CD14-positive monocyte (primary cell): ENCODE data around the gene CLPX. TPM values are rescaled to one million over a fixed set of nuclear protein-coding genes. Genes with fewer than 3 reads are reported as not detected.
A peak's percentile ranks its signal among the peaks of the same experiment; 100 is the strongest.

Experiments
- DNase-seq, 3 donors: peaks; one replicate each; pipeline ENCODE4 v3.0.0-alpha.2; 2011 to 2022
- H2AFZ ChIP-seq: 2 replicates; pipeline ENCODE4 v1.6.0; 2012; ENCODE audit warnings: mild to moderate bottlenecking, low read depth, low read length, inconsistent platforms; ENCODE audit not compliant: insufficient read depth, poor library complexity, severe bottlenecking
- H3K27ac ChIP-seq, 2 donors: 1 replicate in 1 of 2; 2 replicates in 1 of 2; pipeline ENCODE4 v1.5.1; 2012 to 2013; ENCODE audit warnings: low read length in 2 of 2, control low read depth in 1 of 2, inconsistent platforms in 1 of 2, low read depth in 1 of 2, mild to moderate bottlenecking in 1 of 2
- H3K27me3 ChIP-seq, 2 donors: one replicate each; pipeline versions ENCODE4 v1.6.0 to v1.6.1; 2011 to 2013; ENCODE audit warnings: low read length in 2 of 2; ENCODE audit not compliant: control insufficient read depth in 2 of 2, insufficient read depth in 2 of 2
- H3K36me3 ChIP-seq, 2 donors: replicated peaks in 1 of 2; 1 replicate in 1 of 2; 2 replicates in 1 of 2; pipeline versions ENCODE4 v1.5.1 to v1.6.1; 2012 to 2013; ENCODE audit warnings: low read length in 2 of 2, control low read depth in 1 of 2, inconsistent platforms in 1 of 2, mild to moderate bottlenecking in 1 of 2; ENCODE audit not compliant: insufficient read depth in 2 of 2, control insufficient read depth in 1 of 2
- H3K4me1 ChIP-seq, 2 donors: 1 replicate in 1 of 2; 2 replicates in 1 of 2; pipeline versions ENCODE4 v1.5.1 to v1.6.1; 2012 to 2013; ENCODE audit warnings: low read length in 2 of 2, control low read depth in 1 of 2, inconsistent platforms in 1 of 2, mild to moderate bottlenecking in 1 of 2, moderate library complexity in 1 of 2; ENCODE audit not compliant: insufficient read depth in 2 of 2, control insufficient read depth in 1 of 2
- H3K4me2 ChIP-seq: replicated peaks from 2 replicates; pipeline ENCODE3; 2012; ENCODE audit warnings: low read length, moderate library complexity, mild to moderate bottlenecking; ENCODE audit not compliant: poor library complexity, severe bottlenecking; ENCODE audit errors: extremely low read depth
- H3K4me3 ChIP-seq, 3 experiments: fragments of 200-600 bp in 1 of 3; sonication (generic) in 1 of 3; replicated peaks in 1 of 3; 1 replicate in 2 of 3; 2 replicates in 1 of 3; pipeline ENCODE4 v1.5.1; 2011 to 2013; ENCODE audit warnings: low read length in 3 of 3, mild to moderate bottlenecking in 3 of 3, control low read depth in 2 of 3, low read depth in 2 of 3, inconsistent platforms in 1 of 3, moderate library complexity in 1 of 3
- H3K79me2 ChIP-seq: 2 replicates; pipeline ENCODE4 v1.6.0; 2012; ENCODE audit warnings: mild to moderate bottlenecking, control low read depth, inconsistent platforms, low read length, moderate library complexity; ENCODE audit not compliant: insufficient read depth
- H3K9ac ChIP-seq: 2 replicates; pipeline ENCODE4 v1.6.0; 2017; ENCODE audit warnings: low read length, mild to moderate bottlenecking; ENCODE audit not compliant: insufficient read depth, poor library complexity, severe bottlenecking
- H3K9me3 ChIP-seq, 2 donors: replicated peaks in 1 of 2; 1 replicate in 1 of 2; 2 replicates in 1 of 2; pipeline versions ENCODE4 v1.5.1 to v1.6.1; 2012 to 2013; ENCODE audit warnings: low read length in 2 of 2, control low read depth in 1 of 2; ENCODE audit not compliant: control insufficient read depth in 1 of 2, insufficient read depth in 1 of 2
- H4K20me1 ChIP-seq: 2 replicates; pipeline ENCODE4 v1.6.0; 2012; ENCODE audit warnings: mild to moderate bottlenecking, low read length, control low read depth, moderate library complexity; ENCODE audit not compliant: insufficient read depth
- H3K27ac Mint-ChIP-seq, 7 donors: one replicate each; pipeline ENCODE4 v1.8.0; 2020; ENCODE audit warnings: mild to moderate bottlenecking in 7 of 7, mixed read lengths in 7 of 7, moderate library complexity in 6 of 7, inconsistent platforms in 2 of 7
- H3K27me3 Mint-ChIP-seq, 3 donors: one replicate each; pipeline ENCODE4 v1.8.0; 2021 to 2022; ENCODE audit warnings: low read depth in 3 of 3, mild to moderate bottlenecking in 3 of 3, mixed read lengths in 3 of 3, moderate library complexity in 3 of 3, inconsistent platforms in 1 of 3
- H3K36me3 Mint-ChIP-seq, 2 donors: one replicate each; pipeline ENCODE4 v1.8.0; 2020; ENCODE audit warnings: mixed read lengths in 2 of 2, inconsistent platforms in 1 of 2, mild to moderate bottlenecking in 1 of 2
- H3K4me1 Mint-ChIP-seq: one replicate; pipeline ENCODE4 v1.8.0; 2020; ENCODE audit warnings: mild to moderate bottlenecking, mixed read lengths
- H3K4me3 Mint-ChIP-seq, 2 donors: one replicate each; pipeline ENCODE4 v1.8.0; 2020; ENCODE audit warnings: mild to moderate bottlenecking in 2 of 2, mixed read lengths in 2 of 2, moderate library complexity in 1 of 2
- H3K9me3 Mint-ChIP-seq, 7 donors: one replicate each; pipeline ENCODE4 v1.8.0; 2020 to 2022; ENCODE audit warnings: mixed read lengths in 7 of 7, mild to moderate bottlenecking in 6 of 7, moderate library complexity in 6 of 7, inconsistent platforms in 2 of 7
- WGBS: methylation state at CpG from one replicate; pipeline ENCODE4 v1.1.5; 2013; ENCODE audit warnings: missing lambda C conversion rate; ENCODE audit not compliant: insufficient coverage; 5-methylcytosine and 5-hydroxymethylcytosine counted together
- intact Hi-C, 2 donors: fragments of 100-400 bp; cut with micrococcal nuclease; formaldehyde crosslinking; loops; one replicate each; pipeline versions ENCODE4 v1.15.0 to v1.15.1; 2023
- polyA plus RNA-seq, 3 donors: library from polyadenylated mRNA; depleted of rRNA in 1 of 3; unstranded in 2 of 3; stranded (reverse) in 1 of 3; fragments of 300-500 nt in 2 of 3; fragments of >200 nt in 1 of 3; fragmentation: Illumina TruSeq in 2 of 3; gene quantifications; 1 replicate in 2 of 3; 2 replicates in 1 of 3; pipeline ENCODE4 v1.2.3, GENCODE V29; 2012 to 2021
- TF ChIP-seq, protein P1 (sequence below): fragments of 200-600 bp; IDR thresholded peaks from one replicate; pipeline ENCODE4 v1.8.0; 2022; ENCODE audit warnings: antibody characterized with exemption, mild to moderate bottlenecking

The CLPX gene
- polyA plus RNA-seq, 3 donors: 15.2 to 24.9 (median 20.0) TPM

DNA sequence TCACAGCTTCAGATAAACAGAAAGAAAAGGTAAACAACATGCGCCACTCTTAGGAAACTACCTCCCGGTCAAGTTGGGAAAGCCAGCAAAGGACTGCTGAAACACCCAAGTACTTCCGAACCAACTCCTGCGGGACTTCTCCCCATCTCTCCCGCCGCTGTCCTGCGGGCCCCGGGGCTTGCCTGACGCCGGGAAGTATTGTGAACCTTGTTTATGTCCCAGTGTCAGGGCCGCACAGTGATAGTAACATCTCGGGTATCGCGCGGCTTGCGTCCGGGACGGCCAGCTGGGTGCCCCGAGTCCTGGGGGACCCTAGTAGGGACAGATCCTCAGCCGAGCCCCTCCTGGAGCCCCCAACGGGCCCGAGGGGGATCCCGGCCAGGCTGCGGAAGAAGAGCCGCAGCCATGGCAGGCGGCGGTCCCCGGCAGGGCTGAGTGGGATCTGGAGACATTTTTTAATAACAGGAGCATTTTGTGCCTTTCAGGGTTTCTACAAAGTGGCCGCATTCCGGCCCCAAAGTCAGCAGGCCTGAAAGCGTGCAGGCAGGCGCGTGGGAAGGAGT is 756 bp downstream of the CLPX start:
- TF ChIP-seq, protein P1, sequence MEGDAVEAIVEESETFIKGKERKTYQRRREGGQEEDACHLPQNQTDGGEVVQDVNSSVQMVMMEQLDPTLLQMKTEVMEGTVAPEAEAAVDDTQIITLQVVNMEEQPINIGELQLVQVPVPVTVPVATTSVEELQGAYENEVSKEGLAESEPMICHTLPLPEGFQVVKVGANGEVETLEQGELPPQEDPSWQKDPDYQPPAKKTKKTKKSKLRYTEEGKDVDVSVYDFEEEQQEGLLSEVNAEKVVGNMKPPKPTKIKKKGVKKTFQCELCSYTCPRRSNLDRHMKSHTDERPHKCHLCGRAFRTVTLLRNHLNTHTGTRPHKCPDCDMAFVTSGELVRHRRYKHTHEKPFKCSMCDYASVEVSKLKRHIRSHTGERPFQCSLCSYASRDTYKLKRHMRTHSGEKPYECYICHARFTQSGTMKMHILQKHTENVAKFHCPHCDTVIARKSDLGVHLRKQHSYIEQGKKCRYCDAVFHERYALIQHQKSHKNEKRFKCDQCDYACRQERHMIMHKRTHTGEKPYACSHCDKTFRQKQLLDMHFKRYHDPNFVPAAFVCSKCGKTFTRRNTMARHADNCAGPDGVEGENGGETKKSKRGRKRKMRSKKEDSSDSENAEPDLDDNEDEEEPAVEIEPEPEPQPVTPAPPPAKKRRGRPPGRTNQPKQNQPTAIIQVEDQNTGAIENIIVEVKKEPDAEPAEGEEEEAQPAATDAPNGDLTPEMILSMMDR: no peak
- WGBS: under 1% methylated on average over 33 of the region's 33 CpGs
- Histone ChIP-seq H2AFZ (peak overlapping the region; percentile 87), H3K4me2 (peak overlapping the region; percentile 99), H3K4me3 (peak overlapping the region; percentile 85 to 97 (median 92)), H3K36me3 (peaks cover 7 to 9% of the 10 kb centered on the region in 2 donors), H3K79me2 (peaks cover 56% of the 10 kb centered on the region), H3K27ac (peak overlapping the region; percentile 82 to 96), H3K4me1 (peaks cover 17 to 27% of the 10 kb centered on the region in 2 donors), H4K20me1 (peaks cover 43% of the 10 kb centered on the region), H3K9ac (peak overlapping the region; percentile 94), H3K27me3 (no peaks in the 10 kb centered on the region), H3K9me3 (no peaks in the 10 kb centered on the region)
- Mint-ChIP-seq H3K4me1 (peaks cover 28% of the 10 kb centered on the region), H3K27ac (peak overlapping the region; percentile 90 to 97 (median 95)), H3K27me3 (no peaks in the 10 kb centered on the region), H3K9me3 (no peaks in the 10 kb centered on the region), H3K4me3 (peak overlapping the region; percentile 94 to 98), H3K36me3 (peaks cover 6 to 20% of the 10 kb centered on the region in 2 donors)
- DNase-seq: peak; percentile 20 to 47 (median 34)
- intact Hi-C loops: loop anchor here in 1 of 2 donors (2.0 kb wide), 1 partner anchor 112 kb away; the partner anchor contains the start of gene RNU5A-1

DNA sequence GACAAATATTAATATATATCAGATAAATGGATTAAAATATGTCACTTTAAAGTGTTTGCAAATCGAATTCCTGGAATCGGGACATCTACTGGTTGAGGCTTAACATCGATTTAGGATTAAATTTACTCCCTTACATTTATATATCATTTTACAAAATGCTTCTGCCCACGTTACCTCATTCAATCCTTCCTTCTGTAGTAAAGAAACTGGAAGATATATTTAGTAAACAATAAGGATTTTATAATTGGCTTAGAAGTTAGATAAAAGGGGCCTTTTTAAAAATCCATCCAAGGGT is 1.3 kb downstream of the CLPX start:
- H3K9me3 ChIP-seq: no peaks in the 10 kb centered on the region
- peaks cover 13 to 14% of the 10 kb centered on the region in 2 donors for H3K36me3 ChIP-seq
- H3K9me3 Mint-ChIP-seq: no peaks in the 10 kb centered on the region
- no peaks in the 10 kb centered on the region for H3K27me3 ChIP-seq
- peaks cover 47% of the 10 kb centered on the region for H4K20me1 ChIP-seq
- peak in 1 of 3 donors; percentile 0 for DNase-seq
- H3K79me2 ChIP-seq: peaks cover 61% of the 10 kb centered on the region
- intact Hi-C loops: loop anchor here in 1 of 2 donors (2.0 kb wide), 1 partner anchor 113 kb away; the partner anchor contains the start of gene RNU5A-1
- no CpG with 5 or more reads among the region's 4 CpGs for WGBS
- peak overlapping the region in 6 of 7 donors; percentile 90 to 97 (median 94) for H3K27ac Mint-ChIP-seq
- H2AFZ ChIP-seq: peak overlapping the region; percentile 87
- TF ChIP-seq, protein P1: no peak
- no peaks in the 10 kb centered on the region for H3K27me3 Mint-ChIP-seq
- H3K36me3 Mint-ChIP-seq: peaks cover 8 to 25% of the 10 kb centered on the region in 2 donors
- peak overlapping the region; percentile 85 to 97 (median 92) for H3K4me3 ChIP-seq
- peak overlapping the region; percentile 94 to 98 for H3K4me3 Mint-ChIP-seq
- peak overlapping the region; percentile 94 for H3K9ac ChIP-seq
- H3K4me1 Mint-ChIP-seq: peaks cover 28% of the 10 kb centered on the region
- peaks cover 17 to 27% of the 10 kb centered on the region in 2 donors for H3K4me1 ChIP-seq
- peak overlapping the region in 1 of 2 donors; percentile 96 for H3K27ac ChIP-seq
- H3K4me2 ChIP-seq: peak overlapping the region; percentile 99
